B cell (primary cell): Measurements from ENCODE around the gene SIGLEC5. TPM values are rescaled to one million over a fixed set of nuclear protein-coding genes. Genes with fewer than 3 reads are reported as not detected.

Experiments used
- ATAC-seq: fragments of 200-7000 bp; cut with Tn5 transposase; one replicate; pipeline ENCODE4 v1.10.0; 2021; ENCODE audit warnings: low read depth, mild to moderate bottlenecking, moderate number of reproducible peaks, moderate library complexity
- CTCF ChIA-PET: fragments of 350-600 bp; sonication (Branson Sonifier 250); formaldehyde crosslinking; loops from one replicate; lab custom pipeline; 2021; ENCODE audit warnings: antibody characterized with exemption, inconsistent platforms; lab: Charles Lee
- POLR2A ChIA-PET: fragments of 350-600 bp; sonication (Branson Sonifier 250); formaldehyde crosslinking; loops from one replicate; lab custom pipeline; 2021; ENCODE audit warnings: antibody characterized with exemption; lab: Charles Lee
- DNase-seq: peaks from one replicate; pipeline ENCODE4 v3.0.0; 2013
- H2AFZ ChIP-seq: 2 replicates; pipeline ENCODE4 v1.6.1; 2012; ENCODE audit warnings: mild to moderate bottlenecking, low read depth, low read length; ENCODE audit not compliant: insufficient read depth, poor library complexity, severe bottlenecking
- H3K27ac ChIP-seq, 2 donors: 1 replicate in 1 of 2; 2 replicates in 1 of 2; pipeline ENCODE4 v1.5.1; 2012 to 2013; ENCODE audit warnings: low read length in 2 of 2, mild to moderate bottlenecking in 2 of 2, moderate library complexity in 1 of 2
- H3K27me3 ChIP-seq, 4 experiments: fragments of 200-600 bp in 1 of 4; sonication (generic) in 1 of 4; replicated peaks in 1 of 4; 1 replicate in 2 of 4; 2 replicates in 2 of 4; pipeline versions ENCODE4 v1.6.1 to v1.7.0; 2013 to 2016; ENCODE audit warnings: low read length in 3 of 4, mild to moderate bottlenecking in 2 of 4, mixed read lengths in 1 of 4, moderate library complexity in 1 of 4; ENCODE audit not compliant: insufficient read depth in 4 of 4, control insufficient read depth in 3 of 4; ENCODE audit errors: control extremely low read depth in 1 of 4
- H3K36me3 ChIP-seq, 2 experiments: replicated peaks in 1 of 2; 1 replicate in 1 of 2; 2 replicates in 1 of 2; pipeline versions ENCODE4 v1.6.1 to v1.7.1; 2013; ENCODE audit warnings: low read length in 1 of 2; ENCODE audit not compliant: insufficient read depth in 2 of 2, control insufficient read depth in 1 of 2; ENCODE audit errors: control extremely low read depth in 1 of 2, extremely low read depth in 1 of 2
- H3K4me1 ChIP-seq, 2 donors: fragments of 200-600 bp in 1 of 2; sonication (generic) in 1 of 2; 1 replicate in 1 of 2; 2 replicates in 1 of 2; pipeline versions ENCODE4 v1.5.1 to v1.6.1; 2013 to 2017; ENCODE audit warnings: low read length in 2 of 2; ENCODE audit not compliant: control insufficient read depth in 2 of 2, insufficient read depth in 2 of 2
- H3K4me2 ChIP-seq: replicated peaks from 2 replicates; pipeline ENCODE3; 2012; ENCODE audit warnings: mild to moderate bottlenecking, low read depth, low read length; ENCODE audit not compliant: poor library complexity, severe bottlenecking
- H3K4me3 ChIP-seq, 5 experiments: fragments of 200-600 bp in 1 of 5; sonication (generic) in 1 of 5; 1 replicate in 3 of 5; 2 replicates in 2 of 5; pipeline versions ENCODE4 v1.5.1 to v1.7.0; 2011 to 2016; ENCODE audit warnings: low read length in 4 of 5, mild to moderate bottlenecking in 4 of 5, low read depth in 2 of 5, control low read depth in 1 of 5, moderate library complexity in 1 of 5; ENCODE audit not compliant: insufficient read depth in 1 of 5; ENCODE audit errors: control extremely low read depth in 1 of 5, extremely low read depth in 1 of 5
- H3K79me2 ChIP-seq: fragments of 200-600 bp; sonication (generic); one replicate; pipeline ENCODE4 v1.6.0; 2016; ENCODE audit warnings: low read length; ENCODE audit not compliant: control insufficient read depth, insufficient read depth
- H3K9ac ChIP-seq: fragments of 200-600 bp; sonication (generic); 2 replicates; pipeline ENCODE4 v1.6.1; 2017; ENCODE audit warnings: mild to moderate bottlenecking, low read length, moderate library complexity
- H3K9me3 ChIP-seq, 3 donors: one replicate each; pipeline versions ENCODE4 v1.6.1 to v1.7.1; 2013; ENCODE audit warnings: low read length in 2 of 3; ENCODE audit not compliant: control insufficient read depth in 2 of 3, insufficient read depth in 1 of 3; ENCODE audit errors: control extremely low read depth in 1 of 3
- H4K20me1 ChIP-seq: 2 replicates; pipeline ENCODE4 v1.6.0; 2012; ENCODE audit warnings: mild to moderate bottlenecking, low read length; ENCODE audit not compliant: insufficient read depth, control insufficient read depth, poor library complexity, severe bottlenecking
- H3K27ac Mint-ChIP-seq: one replicate; pipeline ENCODE4 v1.8.0; 2021; ENCODE audit warnings: mixed read lengths
- H3K27me3 Mint-ChIP-seq: one replicate; pipeline ENCODE4 v1.8.0; 2021; ENCODE audit warnings: mixed read lengths
- H3K4me1 Mint-ChIP-seq: one replicate; pipeline ENCODE4 v1.8.0; 2021; ENCODE audit warnings: mixed read lengths
- H3K4me3 Mint-ChIP-seq: one replicate; pipeline ENCODE4 v1.8.0; 2021; ENCODE audit warnings: mixed read lengths
- H3K9me3 Mint-ChIP-seq: one replicate; pipeline ENCODE4 v1.8.0; 2022; ENCODE audit warnings: mixed read lengths; ENCODE audit not compliant: insufficient read depth
- CTCF ChIP-seq: fragments of 200-600 bp; IDR thresholded peaks from one replicate; pipeline ENCODE4 v1.8.0; 2022; ENCODE audit warnings: antibody characterized with exemption, mild to moderate bottlenecking
- EZH2 ChIP-seq: IDR thresholded peaks from 2 replicates; pipeline ENCODE4 v1.6.1; 2012; ENCODE audit warnings: borderline replicate concordance, low read depth, mild to moderate bottlenecking, moderate library complexity, low read length; ENCODE audit not compliant: insufficient read depth, poor library complexity, severe bottlenecking
- WGBS: methylation state at CpG from one replicate; pipeline ENCODE4 v1.1.5; 2013; ENCODE audit warnings: missing lambda C conversion rate; ENCODE audit not compliant: insufficient coverage; 5-methylcytosine and 5-hydroxymethylcytosine counted together
- intact Hi-C: fragments of 100-400 bp; cut with micrococcal nuclease; formaldehyde crosslinking; loops from one replicate; pipeline ENCODE4 v1.10.0; 2022
- polyA plus RNA-seq: library from polyadenylated mRNA; depleted of rRNA; stranded (reverse); fragments of >200 nt; gene quantifications from 2 replicates; pipeline ENCODE4 v1.2.3, GENCODE V29; 2012
- total RNA-seq, 2 donors: library from RNA; stranded (reverse); fragments of 120-200 nt in 1 of 2; gene quantifications; 1 replicate in 1 of 2; 2 replicates in 1 of 2; pipeline versions ENCODE4 v1.2.3 to v1.2.4, GENCODE V29; 2013 to 2022

SIGLEC5 gene
- total and polyA plus RNA-seq, 2 donors (not counting 1 experiment from before 2014, with no cell fraction given), result 0.84 TPM; not detected in 1

- POLR2A ChIA-PET, result no interaction called here
Observed at GRCh38 chr19:51567583-51567982, 62.6 kb downstream of the SIGLEC5 start.

More at GRCh38 chr19:51567583-51567982, 62.6 kb downstream of the SIGLEC5 start:
- Histone ChIP-seq H3K36me3 (no peaks in the 10 kb centered on the region), H3K9me3 (no peaks in the 10 kb centered on the region), H3K27me3 (no peaks in the 10 kb centered on the region), H3K4me2 (no peak overlapping the region), H3K79me2 (peaks cover 10% of the 10 kb centered on the region), H3K4me3 (no peak overlapping the region), H3K9ac (no peak overlapping the region), H4K20me1 (no peaks in the 10 kb centered on the region), H3K4me1 (peaks cover 38 to 40% of the 10 kb centered on the region in 2 donors), H2AFZ (no peak overlapping the region), H3K27ac (no peak overlapping the region)
- CTCF ChIA-PET, result no interaction called here
- H3K4me1 Mint-ChIP-seq, result peaks cover 48% of the 10 kb centered on the region
- TF ChIP-seq CTCF (no peak), EZH2 (no peak)
- WGBS, result no CpG with 5 or more reads among the region's 4 CpGs
- ATAC-seq (no peak), DNase-seq (no peak)
- H3K27me3 Mint-ChIP-seq, result no peaks in the 10 kb centered on the region
- no peak overlapping the region for H3K4me3 Mint-ChIP-seq
- H3K9me3 Mint-ChIP-seq, result no peaks in the 10 kb centered on the region
- intact Hi-C loops, result no loop called here
- no peak overlapping the region for H3K27ac Mint-ChIP-seq
